K562 (cell line): ENCODE results near the gene NDUFAF2.

Experiments
- KAT7 ChIP-seq: sonication (generic); formaldehyde crosslinking; IDR thresholded peaks from 2 replicates; pipeline ENCODE4 v1.8.0; 2022; ENCODE audit warnings: missing genetic modification reagents, mild to moderate bottlenecking, borderline replicate concordance
- POLR2A ChIP-seq: fragments of 450-650 bp; conservative IDR thresholded peaks from 2 replicates; pipeline ENCODE4 v1.6.1; 2016
- SRF ChIP-seq, 2 experiments: fragments of 250-450, 450-650 bp in 1 of 2; sonication (Bioruptor Pico) in 1 of 2; sonication (generic) in 1 of 2; formaldehyde crosslinking; IDR thresholded peaks; 2 replicates each; pipeline versions ENCODE4 v1.5.0 to v1.5.1; 2020 to 2022; ENCODE audit warnings: mild to moderate bottlenecking in 1 of 2, missing genetic modification reagents in 1 of 2
- TCF7 ChIP-seq: sonication (generic); IDR thresholded peaks from 2 replicates; pipeline ENCODE4 v1.6.1; 2016; ENCODE audit warnings: antibody characterized with exemption, borderline replicate concordance

- no peak for TF ChIP-seq TCF7
- no peak for TF ChIP-seq SRF (CRISPR knock-in tag; IDR thresholded peaks at IDR 0.05)
- no peak for TF ChIP-seq POLR2A
- no peak for TF ChIP-seq KAT7 (CRISPR knock-in tag)
Measured at GRCh38 chr5:61177716-61178115, 232.7 kb downstream of the NDUFAF2 start.
